HEK293 (cell line): Measurements from ENCODE around the gene ZNF19.
A peak's percentile ranks its signal among the peaks of the same experiment; 100 is the strongest.

Experiments
- CTCF ChIA-PET: fragments of 350-600 bp; formaldehyde crosslinking; extraction: SDS; loops from one replicate; lab custom pipeline; 2021; ENCODE audit warnings: antibody characterized with exemption; lab: Yijun Ruan, JAX
- POLR2A ChIA-PET: fragments of 300-600 bp; formaldehyde crosslinking; extraction: SDS; loops from one replicate; lab custom pipeline; 2020; ENCODE audit warnings: antibody characterized with exemption, inconsistent platforms; lab: Yijun Ruan, JAX
- H3K27ac ChIP-seq: fragments of 200-500 bp; sonication (Bioruptor generic); 2 replicates; pipeline ENCODE4 v1.5.1; 2014; ENCODE audit warnings: low read depth, low read length, control low read depth, inconsistent platforms; ENCODE audit errors: extremely low read depth
- H3K36me3 ChIP-seq, 2 experiments: fragments of 200-500 bp in 1 of 2; sonication (Bioruptor generic) in 1 of 2; 1 replicate in 1 of 2; 2 replicates in 1 of 2; pipeline ENCODE4 v1.5.1; 2014 to 2017; ENCODE audit warnings: inconsistent platforms in 2 of 2, low read length in 2 of 2; ENCODE audit not compliant: control insufficient read depth in 2 of 2, insufficient read depth in 1 of 2
- H3K4me1 ChIP-seq: fragments of 200-500 bp; sonication (Bioruptor generic); 2 replicates; pipeline ENCODE4 v1.5.1; 2014; ENCODE audit warnings: mild to moderate bottlenecking, low read length, inconsistent platforms; ENCODE audit not compliant: control insufficient read depth, insufficient read depth
- H3K4me3 ChIP-seq: 2 replicates; pipeline ENCODE4 v1.5.1; 2011; ENCODE audit warnings: low read depth, mild to moderate bottlenecking, control low read depth, low read length, moderate library complexity
- H3K9me3 ChIP-seq: fragments of 200-500 bp; sonication (Bioruptor generic); 2 replicates; pipeline ENCODE4 v1.5.1; 2014; ENCODE audit warnings: low read depth, low read length, inconsistent platforms; ENCODE audit not compliant: control insufficient read depth, insufficient read depth
- GFI1B ChIP-seq: fragments of 450-650 bp; formaldehyde crosslinking; IDR thresholded peaks from 2 replicates; pipeline ENCODE4 v1.5.1; 2016; ENCODE audit warnings: missing biosample characterization, missing genetic modification characterization
- GLIS1 ChIP-seq: fragments of 450-650 bp; formaldehyde crosslinking; IDR thresholded peaks from 2 replicates; pipeline ENCODE4 v1.5.1; 2016; ENCODE audit warnings: missing biosample characterization, missing genetic modification characterization
- HOXC10 ChIP-seq: sonication (generic); formaldehyde crosslinking; IDR thresholded peaks from 2 replicates; pipeline ENCODE4 v1.8.1; 2023; ENCODE audit warnings: mild to moderate bottlenecking, missing genetic modification reagents
- IKZF3 ChIP-seq: fragments of 450-650 bp; IDR thresholded peaks from 2 replicates; pipeline ENCODE4 v1.5.0; 2018; ENCODE audit warnings: missing biosample characterization, mild to moderate bottlenecking, missing genetic modification characterization, moderate library complexity
- KLF9 ChIP-seq: fragments of 450-650 bp; formaldehyde crosslinking; IDR thresholded peaks from 2 replicates; pipeline ENCODE4 v1.5.1; 2016; ENCODE audit warnings: missing biosample characterization, missing genetic modification characterization, low read depth
- MYNN ChIP-seq: fragments of 450-650 bp; formaldehyde crosslinking; IDR thresholded peaks from 2 replicates; pipeline ENCODE4 v1.5.1; 2016; ENCODE audit warnings: missing biosample characterization, missing genetic modification characterization, borderline replicate concordance
- OVOL3 ChIP-seq: fragments of 450-650 bp; formaldehyde crosslinking; IDR thresholded peaks from 2 replicates; pipeline ENCODE4 v1.5.1; 2016; ENCODE audit warnings: missing biosample characterization, missing genetic modification characterization
- SALL2 ChIP-seq: fragments of 450-650 bp; formaldehyde crosslinking; IDR thresholded peaks from 2 replicates; pipeline ENCODE4 v1.5.0; 2017; ENCODE audit warnings: missing biosample characterization, mild to moderate bottlenecking, missing genetic modification characterization, borderline replicate concordance
- SCRT2 ChIP-seq: fragments of 450-650 bp; formaldehyde crosslinking; IDR thresholded peaks from 2 replicates; pipeline ENCODE4 v1.5.1; 2016; ENCODE audit warnings: missing biosample characterization, missing genetic modification characterization
- ZFP3 ChIP-seq: fragments of 450-650 bp; formaldehyde crosslinking; IDR thresholded peaks from 2 replicates; pipeline ENCODE4 v1.5.1; 2016; ENCODE audit warnings: low read depth, missing biosample characterization, missing genetic modification characterization
- ZFP41 ChIP-seq: fragments of 450-650 bp; formaldehyde crosslinking; IDR thresholded peaks from 2 replicates; pipeline ENCODE4 v1.5.1; 2016; ENCODE audit warnings: missing biosample characterization, missing genetic modification characterization, borderline replicate concordance
- ZIC2 ChIP-seq: fragments of 450-650 bp; formaldehyde crosslinking; IDR thresholded peaks from 2 replicates; pipeline ENCODE4 v1.5.1; 2016; ENCODE audit warnings: missing biosample characterization, missing genetic modification characterization
- ZNF140 ChIP-seq: fragments of 450-650 bp; formaldehyde crosslinking; IDR thresholded peaks from 2 replicates; pipeline ENCODE4 v1.5.1; 2016; ENCODE audit warnings: missing biosample characterization, missing genetic modification characterization
- ZNF202 ChIP-seq: fragments of 450-650 bp; formaldehyde crosslinking; IDR thresholded peaks from 2 replicates; pipeline ENCODE4 v1.5.1; 2016; ENCODE audit warnings: missing biosample characterization, missing genetic modification characterization, borderline replicate concordance
- ZNF221 ChIP-seq: fragments of 450-650 bp; formaldehyde crosslinking; IDR thresholded peaks from 2 replicates; pipeline ENCODE4 v1.5.1; 2017; ENCODE audit warnings: missing biosample characterization, missing genetic modification characterization, borderline replicate concordance
- ZNF394 ChIP-seq: fragments of 450-650 bp; formaldehyde crosslinking; IDR thresholded peaks from 2 replicates; pipeline ENCODE4 v1.5.1; 2016; ENCODE audit warnings: missing biosample characterization, missing genetic modification characterization, mild to moderate bottlenecking, moderate library complexity, borderline replicate concordance
- ZNF548 ChIP-seq: fragments of 450-650 bp; formaldehyde crosslinking; IDR thresholded peaks from 2 replicates; pipeline ENCODE4 v1.5.1; 2016; ENCODE audit warnings: missing biosample characterization, missing genetic modification characterization
- ZNF561 ChIP-seq: fragments of 450-650 bp; IDR thresholded peaks from 2 replicates; pipeline ENCODE4 v1.5.1; 2018; ENCODE audit warnings: missing biosample characterization, missing genetic modification characterization, borderline replicate concordance
- ZNF660 ChIP-seq: fragments of 450-650 bp; IDR thresholded peaks from 2 replicates; pipeline ENCODE4 v1.5.1; 2018; ENCODE audit warnings: missing biosample characterization, mild to moderate bottlenecking, missing genetic modification characterization
- ZNF707 ChIP-seq: fragments of 450-650 bp; formaldehyde crosslinking; IDR thresholded peaks from 2 replicates; pipeline ENCODE4 v1.5.1; 2016; ENCODE audit warnings: missing biosample characterization, missing genetic modification characterization
- ZNF76 ChIP-seq: fragments of 450-650 bp; formaldehyde crosslinking; IDR thresholded peaks from 2 replicates; pipeline ENCODE4; 2016; ENCODE audit warnings: low read depth, missing biosample characterization, missing genetic modification characterization, borderline replicate concordance
- ZNF785 ChIP-seq: fragments of 450-650 bp; formaldehyde crosslinking; IDR thresholded peaks from 2 replicates; pipeline ENCODE4 v1.5.1; 2016; ENCODE audit warnings: missing biosample characterization, missing genetic modification characterization
- TF ChIP-seq, protein P1 (sequence below): fragments of 450-650 bp; formaldehyde crosslinking; IDR thresholded peaks from 2 replicates; pipeline ENCODE4 v1.5.1; 2016; ENCODE audit warnings: missing biosample characterization, missing genetic modification characterization, low read depth
- TF ChIP-seq, protein P2 (sequence below): fragments of 450-650 bp; formaldehyde crosslinking; IDR thresholded peaks from 2 replicates; pipeline ENCODE4 v1.5.1; 2016; ENCODE audit warnings: missing biosample characterization, missing genetic modification characterization
- TF ChIP-seq, protein P3 (sequence below): fragments of 450-650 bp; formaldehyde crosslinking; IDR thresholded peaks from 2 replicates; pipeline ENCODE4 v1.5.1; 2016; ENCODE audit warnings: missing biosample characterization, missing genetic modification characterization

The ZNF19 gene

DNA sequence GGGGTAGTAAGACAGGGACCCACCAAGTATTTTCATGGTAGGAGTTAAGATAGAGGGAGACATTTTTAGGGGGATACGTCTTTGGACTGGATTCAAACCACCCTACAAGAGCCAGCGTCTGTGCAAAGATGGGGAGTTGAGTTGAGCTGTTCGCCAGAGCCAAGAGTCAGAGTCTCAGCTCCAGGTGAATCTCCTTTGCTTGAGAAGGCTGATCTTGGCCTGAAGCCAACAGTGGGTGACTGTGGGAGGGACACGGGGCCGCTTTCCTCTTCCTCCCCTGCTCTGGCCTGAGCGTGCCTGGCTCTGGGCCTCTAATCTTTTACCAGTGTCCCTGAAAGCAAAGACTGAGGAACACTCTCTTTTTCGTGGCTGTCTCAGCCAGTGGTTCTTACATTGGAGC lies 52.7 kb downstream of the ZNF19 start:
- H3K36me3 ChIP-seq = no peaks in the 10 kb centered on the region
- POLR2A ChIA-PET = no interaction called here

DNA sequence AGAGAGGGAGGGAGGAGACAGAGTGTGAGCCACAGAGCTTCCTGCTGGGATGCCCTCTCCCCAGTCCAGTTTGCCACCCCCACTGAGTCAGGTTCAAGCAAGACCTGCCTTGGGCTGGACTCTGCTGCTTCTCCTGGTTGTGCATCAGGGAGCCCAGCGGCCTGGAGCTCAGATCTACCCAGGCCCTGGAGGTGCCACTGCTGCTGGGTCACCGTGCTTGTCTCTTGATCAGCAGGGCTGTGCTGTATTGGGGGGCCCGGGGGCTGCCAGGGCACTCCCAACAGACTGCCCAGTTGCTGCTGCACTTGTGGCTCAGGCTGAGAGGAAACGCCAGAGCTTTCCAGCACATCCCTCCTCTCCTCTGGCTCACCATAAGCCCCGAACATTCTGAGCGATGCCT lies 56.2 kb downstream of the ZNF19 start:
- H3K36me3 ChIP-seq = no peaks in the 10 kb centered on the region
- no peaks in the 10 kb centered on the region for H3K9me3 ChIP-seq
- CTCF ChIA-PET = interaction anchor here (0.5 to 2.2 kb wide), 3 partner anchors 12 to 67 kb away, joined by 4 to 5 read pairs (median 4); no protein-coding TSS in a partner anchor
- no peak overlapping the region for H3K27ac ChIP-seq
- TF ChIP-seq ZIC2 (tag by site-specific recombination) = 0 out of 2 replicates have a peak, but pooled peaks have one; percentile 10
- TF ChIP-seq ZNF202 = no peak
- no peaks in the 10 kb centered on the region for H3K4me1 ChIP-seq
- H3K4me3 ChIP-seq = no peak overlapping the region
- POLR2A ChIA-PET = no interaction called here

More for the DNA sequence above, 52.7 kb downstream of the ZNF19 start:
- TF ChIP-seq GFI1B (tag by site-specific recombination) (no peak), IKZF3 (tag by site-specific recombination) (no peak), SCRT2 (tag by site-specific recombination) (no peak), HOXC10 (no peak), ZNF785 (tag by site-specific recombination) (no peak), ZNF548 (tag by site-specific recombination) (no peak)
- TF ChIP-seq, protein P1, sequence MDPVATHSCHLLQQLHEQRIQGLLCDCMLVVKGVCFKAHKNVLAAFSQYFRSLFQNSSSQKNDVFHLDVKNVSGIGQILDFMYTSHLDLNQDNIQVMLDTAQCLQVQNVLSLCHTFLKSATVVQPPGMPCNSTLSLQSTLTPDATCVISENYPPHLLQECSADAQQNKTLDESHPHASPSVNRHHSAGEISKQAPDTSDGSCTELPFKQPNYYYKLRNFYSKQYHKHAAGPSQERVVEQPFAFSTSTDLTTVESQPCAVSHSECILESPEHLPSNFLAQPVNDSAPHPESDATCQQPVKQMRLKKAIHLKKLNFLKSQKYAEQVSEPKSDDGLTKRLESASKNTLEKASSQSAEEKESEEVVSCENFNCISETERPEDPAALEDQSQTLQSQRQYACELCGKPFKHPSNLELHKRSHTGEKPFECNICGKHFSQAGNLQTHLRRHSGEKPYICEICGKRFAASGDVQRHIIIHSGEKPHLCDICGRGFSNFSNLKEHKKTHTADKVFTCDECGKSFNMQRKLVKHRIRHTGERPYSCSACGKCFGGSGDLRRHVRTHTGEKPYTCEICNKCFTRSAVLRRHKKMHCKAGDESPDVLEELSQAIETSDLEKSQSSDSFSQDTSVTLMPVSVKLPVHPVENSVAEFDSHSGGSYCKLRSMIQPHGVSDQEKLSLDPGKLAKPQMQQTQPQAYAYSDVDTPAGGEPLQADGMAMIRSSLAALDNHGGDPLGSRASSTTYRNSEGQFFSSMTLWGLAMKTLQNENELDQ (tag by site-specific recombination) = no peak
- H3K27ac ChIP-seq = no peak overlapping the region
- H3K9me3 ChIP-seq = no peaks in the 10 kb centered on the region
- H3K4me1 ChIP-seq = no peaks in the 10 kb centered on the region
- CTCF ChIA-PET = no interaction called here
- no peak overlapping the region for H3K4me3 ChIP-seq

GRCh38 chr16:71431991-71432390 lies 57.1 kb downstream of the ZNF19 start:
- POLR2A ChIA-PET = no interaction called here
- Histone ChIP-seq H3K4me3 (no peak overlapping the region), H3K27ac (no peak overlapping the region), H3K9me3 (no peaks in the 10 kb centered on the region), H3K4me1 (no peaks in the 10 kb centered on the region), H3K36me3 (no peaks in the 10 kb centered on the region)
- TF ChIP-seq ZNF394 (tag by site-specific recombination) (no peak), ZNF76 (tag by site-specific recombination) (no peak), ZNF561 (tag by site-specific recombination) (no peak), ZFP3 (tag by site-specific recombination) (no peak), KLF9 (tag by site-specific recombination) (no peak), SALL2 (tag by site-specific recombination) (no peak), ZNF221 (no peak), ZNF140 (tag by site-specific recombination) (no peak), MYNN (tag by site-specific recombination) (no peak), OVOL3 (tag by site-specific recombination) (no peak), ZNF707 (tag by site-specific recombination) (no peak), ZNF660 (tag by site-specific recombination) (no peak), GLIS1 (tag by site-specific recombination) (no peak), ZFP41 (tag by site-specific recombination) (no peak)
- TF ChIP-seq, protein P2, sequence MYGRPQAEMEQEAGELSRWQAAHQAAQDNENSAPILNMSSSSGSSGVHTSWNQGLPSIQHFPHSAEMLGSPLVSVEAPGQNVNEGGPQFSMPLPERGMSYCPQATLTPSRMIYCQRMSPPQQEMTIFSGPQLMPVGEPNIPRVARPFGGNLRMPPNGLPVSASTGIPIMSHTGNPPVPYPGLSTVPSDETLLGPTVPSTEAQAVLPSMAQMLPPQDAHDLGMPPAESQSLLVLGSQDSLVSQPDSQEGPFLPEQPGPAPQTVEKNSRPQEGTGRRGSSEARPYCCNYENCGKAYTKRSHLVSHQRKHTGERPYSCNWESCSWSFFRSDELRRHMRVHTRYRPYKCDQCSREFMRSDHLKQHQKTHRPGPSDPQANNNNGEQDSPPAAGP (tag by site-specific recombination) = no peak
- TF ChIP-seq, protein P3, sequence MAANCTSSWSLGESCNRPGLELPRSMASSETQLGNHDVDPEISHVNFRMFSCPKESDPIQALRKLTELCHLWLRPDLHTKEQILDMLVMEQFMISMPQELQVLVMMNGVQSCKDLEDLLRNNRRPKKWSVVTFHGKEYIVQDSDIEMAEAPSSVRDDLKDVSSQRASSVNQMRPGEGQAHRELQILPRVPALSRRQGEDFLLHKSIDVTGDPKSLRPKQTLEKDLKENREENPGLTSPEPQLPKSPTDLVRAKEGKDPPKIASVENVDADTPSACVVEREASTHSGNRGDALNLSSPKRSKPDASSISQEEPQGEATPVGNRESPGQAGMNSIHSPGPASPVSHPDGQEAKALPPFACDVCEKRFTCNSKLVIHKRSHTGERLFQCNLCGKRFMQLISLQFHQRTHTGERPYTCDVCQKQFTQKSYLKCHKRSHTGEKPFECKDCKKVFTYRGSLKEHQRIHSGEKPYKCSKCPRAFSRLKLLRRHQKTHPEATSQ = no peak
- CTCF ChIA-PET = interaction anchor here (1.2 kb wide), 1 partner anchor 19 kb away, joined by 4 read pairs; no protein-coding TSS in a partner anchor
